Heart right ventricle (tissue), 16 donors: Measurements from ENCODE around the gene KCTD21. TPM values are rescaled to one million over a fixed set of nuclear protein-coding genes. Genes with fewer than 3 reads are reported as not detected.

Source experiments
- ATAC-seq, 8 donors: fragments of 200-7000 bp; cut with Tn5 transposase; one replicate each; pipeline ENCODE4 v1.9.1; 2020; ENCODE audit warnings: mild to moderate bottlenecking in 8 of 8, moderate library complexity in 8 of 8, moderate number of reproducible peaks in 1 of 8
- DNase-seq, 2 donors: peaks; one replicate each; pipeline ENCODE4 v3.0.0-alpha.2; 2020
- H3K27ac ChIP-seq, 10 donors: fragments of 200-600 bp; sonication (generic) in 2 of 10; one replicate each; pipeline versions ENCODE4 v1.5.0 to v1.8.0; 2020 to 2022; ENCODE audit warnings: mild to moderate bottlenecking in 3 of 10
- H3K27me3 ChIP-seq, 7 donors: fragments of 200-600 bp; one replicate each; pipeline ENCODE4 v1.8.0; 2021 to 2022; ENCODE audit warnings: mild to moderate bottlenecking in 2 of 7
- H3K36me3 ChIP-seq, 9 donors: fragments of 200-600 bp; sonication (generic) in 1 of 9; one replicate each; pipeline versions ENCODE4 v1.5.0 to v1.8.0; 2020 to 2022; ENCODE audit warnings: mild to moderate bottlenecking in 2 of 9
- H3K4me1 ChIP-seq, 9 donors: fragments of 200-600 bp; sonication (generic) in 1 of 9; one replicate each; pipeline versions ENCODE4 v1.5.0 to v1.8.0; 2020 to 2022; ENCODE audit warnings: mild to moderate bottlenecking in 4 of 9
- H3K4me3 ChIP-seq, 10 donors: fragments of 200-600 bp; sonication (generic) in 2 of 10; one replicate each; pipeline versions ENCODE4 v1.5.0 to v1.8.0; 2020 to 2022; ENCODE audit warnings: mild to moderate bottlenecking in 7 of 10, moderate library complexity in 2 of 10
- H3K9me3 ChIP-seq, 11 donors: fragments of 200-600 bp in 10 of 11; sonication (generic) in 2 of 11; one replicate each; pipeline versions ENCODE4 v1.5.0 to v1.8.0; 2013 to 2022; ENCODE audit warnings: mild to moderate bottlenecking in 2 of 11, control low read depth in 1 of 11, moderate library complexity in 1 of 11
- CTCF ChIP-seq, 9 donors: fragments of 200-600 bp; sonication (generic) in 2 of 9; IDR thresholded peaks; one replicate each; pipeline versions ENCODE4 v1.5.0 to v1.8.0; 2021 to 2022; ENCODE audit warnings: antibody characterized with exemption in 9 of 9, mild to moderate bottlenecking in 5 of 9, moderate library complexity in 1 of 9
- WGBS, 2 donors: extraction: QIAGEN DNeasy Blood & Tissue Kit; methylation state at CpG; one replicate each; pipeline ENCODE4 v1.1.7; 2013; ENCODE audit warnings: inconsistent platforms in 1 of 2; 5-methylcytosine and 5-hydroxymethylcytosine counted together
- intact Hi-C, 10 donors: fragments of 100-400 bp; cut with DNase I; formaldehyde crosslinking; loops; one replicate each; pipeline versions ENCODE4 v1.11.1 to v1.14.2; 2022
- polyA plus RNA-seq, 2 donors: library from polyadenylated mRNA; stranded (reverse); fragments of 200-250 nt; gene quantifications; one replicate each; pipeline ENCODE4 v1.2.3, GENCODE V29; 2013
- total RNA-seq, 10 donors: library from RNA; stranded (reverse); fragmentation: NEBNext Ultra II Directional in 3 of 10; extraction: Animal tissue kit (Norgen Biotek cat#: 25700) in 3 of 10; gene quantifications; one replicate each; pipeline versions ENCODE4 v1.2.1 to v1.2.4, GENCODE V29; 2021 to 2023
- donor health status: Arrhythmogenic right ventricular cardiomyopathy.
- donor health status: ischemic (EF 13 %, LVEDD 7.1; RV severe dilation, severe dysfunction).
- donor health status: healthy with polysubstance abuse.
- donor health status: DM: no; HTN: yes; CAD: no.
- donor health status: DM: no; HTN: no; CAD: no.
- donor health status: ischemic (EF 25% LVEDD 6.9; RV normal size, moderate dysfunction).
- donor health status: ischemic (EF 25% LVEDD 5.7; RV mildly dilated, moderate dysfunction).
- donor health status: healthy.
- donor health status: DM: yes; HTN: yes; CAD: no.
- donor health status: Ischemic cardiomyopathy.
- donor health status: ischemic (EF 35%, LVEDD 5.7; RV mildly dilated, moderate dysfunction).
- donor health status: nonischemic (EF 11% LVEDD 7.7; RV severe dilation, severe dysfunction).
- donor health status: DM: yes; HTN: yes; CAD: no.
- donor health status: PGD.
- donor health status: ischemic (EF 29% LVEDD 5.4; RV normal size, mild dysfunction).
- donor health status: nonischemic (EF 23%, LVEDD 6.1; RV moderate dilation, normal function).

KCTD21 gene
- total and polyA plus RNA-seq, 12 donors = 4.2 to 9.9 (median 6.2) TPM

DNA sequence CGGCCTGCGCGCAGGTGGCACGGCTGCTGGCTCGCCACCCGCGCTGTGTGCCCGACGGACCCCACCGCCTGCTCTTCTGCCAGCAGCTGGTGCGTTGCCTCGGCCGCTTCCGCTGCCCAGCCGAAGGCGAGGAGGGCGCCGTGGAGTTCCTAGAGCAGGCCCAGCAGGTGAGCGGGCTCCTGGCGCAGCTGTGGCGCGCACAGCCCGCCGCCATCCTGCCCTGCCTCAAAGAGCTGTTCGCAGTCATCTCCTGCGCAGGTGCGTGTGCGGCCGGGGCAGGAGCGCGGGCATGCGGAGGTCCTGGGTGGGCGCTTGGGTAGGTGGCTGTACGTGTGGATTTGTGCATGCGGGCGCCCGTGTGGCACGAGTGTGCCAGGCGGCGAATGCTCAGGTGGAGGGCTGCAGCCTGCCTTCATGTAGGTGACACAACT is 8.2 kb upstream of the KCTD21 start:
- H3K4me1 ChIP-seq = peaks cover 0 to 24% (median 7%) of the 10 kb centered on the region in 9 donors
- no peaks in the 10 kb centered on the region for H3K27me3 ChIP-seq
- peaks cover 0 to 48% (median 5%) of the 10 kb centered on the region in 9 donors for H3K36me3 ChIP-seq
- WGBS, 2 donors = 86 to 88% methylated on average over 38 to 40 of the region's 40 CpGs
- no peak overlapping the region for H3K4me3 ChIP-seq
- no peak for ATAC-seq
- H3K27ac ChIP-seq = no peak overlapping the region
- no peak for DNase-seq
- TF ChIP-seq CTCF (IDR thresholded peaks at IDR 0.05) = no peak
- H3K9me3 ChIP-seq = no peaks in the 10 kb centered on the region
- intact Hi-C loops = no loop called here

GRCh38 chr11:78195917-78196560 is 7.6 kb upstream of the KCTD21 start:
- intact Hi-C loops = no loop called here
- TF ChIP-seq CTCF (IDR thresholded peaks at IDR 0.05) = no peak
- peaks cover 0 to 29% (median 7%) of the 10 kb centered on the region in 9 donors for H3K4me1 ChIP-seq
- H3K27me3 ChIP-seq = no peaks in the 10 kb centered on the region
- no peaks in the 10 kb centered on the region for H3K9me3 ChIP-seq
- ATAC-seq = peak in 1 of 8 donors; percentile 36
- 63% methylated on average over 54 to 60 of the region's 60 CpGs for WGBS, 2 donors
- H3K36me3 ChIP-seq = peaks cover 0 to 44% (median 5%) of the 10 kb centered on the region in 9 donors
- no peak for DNase-seq
- H3K4me3 ChIP-seq = no peak overlapping the region
- no peak overlapping the region for H3K27ac ChIP-seq

- H3K4me1 ChIP-seq = peaks cover 0 to 38% (median 17%) of the 10 kb centered on the region in 9 donors
- DNase-seq = no peak
Measured at GRCh38 chr11:78194490-78194889, 6.1 kb upstream of the KCTD21 start.

GRCh38 chr11:78193806-78194205 is 5.4 kb upstream of the KCTD21 start:
- intact Hi-C loops = loop anchor here in 1 of 10 donors (5.0 kb wide), 1 partner anchor 117 kb away; the partner anchor contains the start of gene NDUFC2
- peaks cover 0 to 22% (median 5%) of the 10 kb centered on the region in 9 donors for H3K36me3 ChIP-seq
- DNase-seq = no peak
- ATAC-seq = no peak
- H3K9me3 ChIP-seq = no peaks in the 10 kb centered on the region
- no peaks in the 10 kb centered on the region for H3K27me3 ChIP-seq
- TF ChIP-seq CTCF (IDR thresholded peaks at IDR 0.05) = no peak
- no peak overlapping the region for H3K27ac ChIP-seq
- H3K4me3 ChIP-seq = no peak overlapping the region
- WGBS, 2 donors = 96 to 97% methylated on average over 8 of the region's 8 CpGs
- H3K4me1 ChIP-seq = peaks cover 2 to 44% (median 23%) of the 10 kb centered on the region in 9 donors

More at GRCh38 chr11:78194490-78194889, 6.1 kb upstream of the KCTD21 start:
- intact Hi-C loops = loop anchor here in 1 of 10 donors (5.0 kb wide), 1 partner anchor 117 kb away; the partner anchor contains the start of gene NDUFC2
- peaks cover 0 to 29% (median 5%) of the 10 kb centered on the region in 9 donors for H3K36me3 ChIP-seq
- 95 to 98% methylated on average over 3 of the region's 3 CpGs for WGBS, 2 donors
- no peak for ATAC-seq
- no peak overlapping the region for H3K4me3 ChIP-seq
- no peaks in the 10 kb centered on the region for H3K9me3 ChIP-seq
- H3K27ac ChIP-seq = no peak overlapping the region
- H3K27me3 ChIP-seq = no peaks in the 10 kb centered on the region
- no peak for TF ChIP-seq CTCF (IDR thresholded peaks at IDR 0.05)
